SK-N-SH (cell line): ENCODE measurements around the gene ABCG1. TPM values are rescaled to one million over a fixed set of nuclear protein-coding genes. Genes with fewer than 3 reads are reported as not detected.

ENCODE experiments used
- CTCF ChIA-PET: fragments of 300-600, 350-600 bp; formaldehyde crosslinking; extraction: SDS; loops from one replicate; lab custom pipeline; 2021; lab: Yijun Ruan, JAX
- POLR2A ChIA-PET: fragments of 350-600 bp; sonication (Branson Sonifier 250); formaldehyde crosslinking; extraction: SDS; loops from one replicate; lab custom pipeline; 2020; ENCODE audit warnings: antibody characterized with exemption, inconsistent platforms; lab: Yijun Ruan, JAX
- DNase-seq: peaks from one replicate; pipeline ENCODE4 v3.0.0; 2012
- H2AFZ ChIP-seq: fragments of 200-600 bp; sonication (generic); 2 replicates; pipeline ENCODE4 v1.8.1; 2016; ENCODE audit warnings: antibody characterized with exemption, mild to moderate bottlenecking, low read depth
- H3F3A ChIP-seq: fragments of 200-600 bp; sonication (generic); replicated peaks from 2 replicates; pipeline ENCODE3; 2016; ENCODE audit warnings: antibody characterized with exemption, mild to moderate bottlenecking; ENCODE audit not compliant: insufficient read depth
- H3K27ac ChIP-seq, 2 experiments: fragments of 200-500 bp in 1 of 2; fragments of 200-600 bp in 1 of 2; sonication (Bioruptor generic) in 1 of 2; sonication (generic), shearing (Covaris generic) in 1 of 2; 2 replicates each; pipeline versions ENCODE4 v1.5.1 to v1.6.1; 2014 to 2016; ENCODE audit warnings: low read depth in 2 of 2, inconsistent platforms in 1 of 2, low read length in 1 of 2, mild to moderate bottlenecking in 1 of 2, mixed read lengths in 1 of 2
- H3K27me3 ChIP-seq: fragments of 200-600 bp; sonication (generic), shearing (Covaris generic); 2 replicates; pipeline ENCODE4 v1.6.1; 2016; ENCODE audit warnings: mixed run types; ENCODE audit not compliant: insufficient read depth
- H3K36me3 ChIP-seq, 2 experiments: fragments of 200-500 bp in 1 of 2; fragments of 200-600 bp in 1 of 2; sonication (Bioruptor generic) in 1 of 2; sonication (generic) in 1 of 2; replicated peaks in 1 of 2; 2 replicates each; pipeline versions ENCODE3 to v1.5.1; 2014 to 2016; ENCODE audit warnings: low read length in 1 of 2, mild to moderate bottlenecking in 1 of 2; ENCODE audit not compliant: insufficient read depth in 2 of 2, control insufficient read depth in 1 of 2
- H3K4me1 ChIP-seq, 2 experiments: fragments of 200-500 bp in 1 of 2; fragments of 200-600 bp in 1 of 2; sonication (Bioruptor generic) in 1 of 2; sonication (generic), shearing (Covaris generic) in 1 of 2; 2 replicates each; pipeline versions ENCODE4 v1.5.1 to v1.6.1; 2014 to 2016; ENCODE audit warnings: low read depth in 1 of 2, low read length in 1 of 2, mixed run types in 1 of 2; ENCODE audit not compliant: insufficient read depth in 2 of 2, control insufficient read depth in 1 of 2
- H3K4me2 ChIP-seq: fragments of 200-600 bp; sonication (generic), shearing (Covaris generic); 2 replicates; pipeline ENCODE4 v1.6.1; 2017; ENCODE audit warnings: mixed run types
- H3K4me3 ChIP-seq, 2 experiments: fragments of 200-500 bp in 1 of 2; fragments of 200-600 bp in 1 of 2; sonication (Bioruptor generic) in 1 of 2; sonication (generic), shearing (Covaris generic) in 1 of 2; 2 replicates each; pipeline versions ENCODE4 v1.5.1 to v1.8.1; 2014 to 2016; ENCODE audit warnings: low read depth in 2 of 2, inconsistent platforms in 1 of 2, low read length in 1 of 2, mild to moderate bottlenecking in 1 of 2, mixed read lengths in 1 of 2, moderate library complexity in 1 of 2
- H3K79me2 ChIP-seq: fragments of 200-600 bp; sonication (generic); 2 replicates; pipeline ENCODE4 v1.8.1; 2017; ENCODE audit warnings: mild to moderate bottlenecking; ENCODE audit not compliant: insufficient read depth
- H3K9ac ChIP-seq: fragments of 200-600 bp; sonication (generic); 2 replicates; pipeline ENCODE4 v1.6.1; 2017; ENCODE audit warnings: mixed run types
- H3K9me2 ChIP-seq: fragments of 200-600 bp; sonication (generic); 2 replicates; pipeline ENCODE4 v1.6.1; 2017; ENCODE audit warnings: mixed run types
- H3K9me3 ChIP-seq: fragments of 200-600 bp; sonication (generic); 2 replicates; pipeline ENCODE4 v1.6.1; 2017; ENCODE audit warnings: mixed run types, mild to moderate bottlenecking, moderate library complexity
- H4K20me1 ChIP-seq: fragments of 200-600 bp; sonication (generic); 2 replicates; pipeline ENCODE4 v1.6.1; 2017; ENCODE audit warnings: mild to moderate bottlenecking, mixed run types; ENCODE audit not compliant: insufficient read depth
- ELF1 ChIP-seq: IDR thresholded peaks from 2 replicates; pipeline ENCODE4 v1.4.0; 2012
- EP300 ChIP-seq, 2 experiments: IDR thresholded peaks; 2 replicates each; pipeline versions ENCODE4 v1.4.0 to v1.6.1; 2012; ENCODE audit warnings: borderline replicate concordance in 1 of 2, low read depth in 1 of 2, low read length in 1 of 2
- FOXM1 ChIP-seq: IDR thresholded peaks from 2 replicates; pipeline ENCODE4 v1.4.0; 2012; ENCODE audit warnings: low read depth, mild to moderate bottlenecking
- GATA2 ChIP-seq: sonication (generic); formaldehyde crosslinking; IDR thresholded peaks from 2 replicates; pipeline ENCODE4 v1.5.0; 2020; ENCODE audit warnings: mild to moderate bottlenecking, missing genetic modification reagents
- JUND ChIP-seq: IDR thresholded peaks from 2 replicates; pipeline ENCODE4 v1.4.0; 2012
- NFIC ChIP-seq: IDR thresholded peaks from 2 replicates; pipeline ENCODE4 v1.4.0; 2012; ENCODE audit warnings: borderline replicate concordance
- RCOR1 ChIP-seq: fragments of 150-350 bp; IDR thresholded peaks from 2 replicates; pipeline ENCODE4 v1.6.1; 2017; ENCODE audit warnings: antibody characterized with exemption, low read length
- RFX5 ChIP-seq: IDR thresholded peaks from 2 replicates; pipeline ENCODE4 v1.6.1; 2012; ENCODE audit warnings: mild to moderate bottlenecking, improper control_type of control experiment, low read length
- USF1 ChIP-seq: IDR thresholded peaks from 2 replicates; pipeline ENCODE4 v1.4.0; 2012; ENCODE audit warnings: low read depth, borderline replicate concordance
- WGBS: methylation state at CpG from one replicate; pipeline ENCODE4 v1.1.6; 2017; ENCODE audit warnings: low lambda C conversion rate; 5-methylcytosine and 5-hydroxymethylcytosine counted together
- polyA plus RNA-seq, 3 experiments: library from polyadenylated mRNA; depleted of rRNA; stranded (reverse); fragments of >200 nt; gene quantifications; 2 replicates each; pipeline ENCODE4 v1.2.3, GENCODE V29; 2012
- TF ChIP-seq, protein P1 (sequence below): IDR thresholded peaks from 2 replicates; pipeline ENCODE4 v1.4.0; 2012; ENCODE audit warnings: low read depth, borderline replicate concordance
- TF ChIP-seq, protein P2 (sequence below): fragments of 150-350 bp; IDR thresholded peaks from 2 replicates; pipeline ENCODE4 v1.6.1; 2016; ENCODE audit warnings: mild to moderate bottlenecking, low read depth, low read length

The ABCG1 gene
- polyA plus RNA-seq, 1 of the 3 experiments (the other 2 are of a cell fraction) = 0.07 TPM

DNA sequence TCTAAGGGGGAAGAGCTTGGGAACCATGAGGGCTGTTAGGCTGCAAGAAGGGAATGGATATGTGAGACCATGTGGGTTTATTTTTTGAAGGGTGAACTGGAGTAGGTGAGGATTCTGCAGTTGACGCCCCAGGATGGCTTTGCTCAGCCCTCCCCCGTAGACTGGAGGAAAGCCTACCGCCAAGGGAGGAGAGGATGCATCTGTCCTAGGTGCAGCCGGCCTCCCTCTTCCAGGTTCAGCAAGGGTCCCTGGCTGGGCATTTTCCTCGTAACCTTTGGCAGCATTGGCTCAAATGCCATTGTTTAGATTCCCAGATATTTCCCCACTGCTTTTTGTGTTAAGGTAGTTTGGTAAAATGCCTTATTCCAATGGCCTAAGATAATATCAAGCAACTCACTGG, 79.7 kb downstream of the ABCG1 start:
- TF ChIP-seq, protein P1, sequence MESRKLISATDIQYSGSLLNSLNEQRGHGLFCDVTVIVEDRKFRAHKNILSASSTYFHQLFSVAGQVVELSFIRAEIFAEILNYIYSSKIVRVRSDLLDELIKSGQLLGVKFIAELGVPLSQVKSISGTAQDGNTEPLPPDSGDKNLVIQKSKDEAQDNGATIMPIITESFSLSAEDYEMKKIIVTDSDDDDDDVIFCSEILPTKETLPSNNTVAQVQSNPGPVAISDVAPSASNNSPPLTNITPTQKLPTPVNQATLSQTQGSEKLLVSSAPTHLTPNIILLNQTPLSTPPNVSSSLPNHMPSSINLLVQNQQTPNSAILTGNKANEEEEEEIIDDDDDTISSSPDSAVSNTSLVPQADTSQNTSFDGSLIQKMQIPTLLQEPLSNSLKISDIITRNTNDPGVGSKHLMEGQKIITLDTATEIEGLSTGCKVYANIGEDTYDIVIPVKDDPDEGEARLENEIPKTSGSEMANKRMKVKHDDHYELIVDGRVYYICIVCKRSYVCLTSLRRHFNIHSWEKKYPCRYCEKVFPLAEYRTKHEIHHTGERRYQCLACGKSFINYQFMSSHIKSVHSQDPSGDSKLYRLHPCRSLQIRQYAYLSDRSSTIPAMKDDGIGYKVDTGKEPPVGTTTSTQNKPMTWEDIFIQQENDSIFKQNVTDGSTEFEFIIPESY = no peak
- TF ChIP-seq ELF1 = no peak
- TF ChIP-seq, all 33 proteins: peak for 0
- no peaks in the 10 kb centered on the region for H3K9me3 ChIP-seq
- ChIA-PET POLR2A (no interaction called here), CTCF (interaction anchor here (3.0 kb wide), 1 partner anchor 12 kb away, joined by 10 read pairs; no protein-coding TSS in a partner anchor)
- no peak overlapping the region for H3K4me2 ChIP-seq
- no peaks in the 10 kb centered on the region for H3K36me3 ChIP-seq
- no peak for DNase-seq
- H2AFZ ChIP-seq = no peak overlapping the region
- H3K79me2 ChIP-seq = no peaks in the 10 kb centered on the region
- no peaks in the 10 kb centered on the region for H4K20me1 ChIP-seq
- H3K27me3 ChIP-seq = no peaks in the 10 kb centered on the region
- no peaks in the 10 kb centered on the region for H3F3A ChIP-seq
- no peak overlapping the region for H3K4me3 ChIP-seq
- H3K9me2 ChIP-seq = no peaks in the 10 kb centered on the region
- WGBS = 58% methylated on average over 4 of the region's 5 CpGs
- no peak overlapping the region for H3K27ac ChIP-seq
- no peak overlapping the region for H3K9ac ChIP-seq
- peaks cover 0 to 9% of the 10 kb centered on the region in 2 experiments; a peak in 1 of 4 replicates for H3K4me1 ChIP-seq

DNA sequence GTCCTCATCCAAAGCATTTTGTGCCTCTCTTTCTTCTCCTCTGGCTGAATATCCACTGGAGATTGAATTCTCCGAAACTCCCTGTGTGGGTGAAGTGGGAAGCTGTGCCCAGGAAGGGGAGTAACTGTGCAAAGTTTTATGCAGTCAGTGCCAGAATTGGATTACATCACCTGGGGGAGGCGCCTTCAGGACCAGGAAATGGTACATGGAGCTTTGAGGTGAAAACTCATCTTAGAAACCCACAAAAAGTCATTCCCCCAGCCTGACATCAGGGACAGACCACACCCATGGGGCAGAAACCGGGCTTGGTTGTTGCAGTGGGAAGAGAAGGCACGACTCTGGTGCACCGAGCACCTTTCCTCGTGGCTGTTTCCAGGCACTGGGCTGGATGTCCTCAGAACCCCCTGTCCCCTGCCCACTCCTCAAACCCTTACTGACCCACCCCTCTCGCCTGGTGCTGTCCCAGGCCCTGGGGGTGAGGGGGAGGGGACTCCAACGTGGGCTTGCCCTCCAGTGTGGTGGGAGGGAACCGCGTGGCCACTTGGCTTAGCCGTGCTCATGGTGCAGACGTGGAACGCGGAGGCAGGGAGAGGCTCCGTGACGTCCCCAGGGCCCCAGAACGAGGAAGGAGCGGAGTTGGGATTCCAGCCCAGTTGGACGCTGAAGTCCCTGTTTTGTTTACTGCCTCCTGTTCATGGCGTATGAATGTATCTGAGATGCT, 80.5 kb downstream of the ABCG1 start:
- Histone ChIP-seq H3K9me2 (no peaks in the 10 kb centered on the region), H3F3A (no peaks in the 10 kb centered on the region), H3K4me3 (no peak overlapping the region), H3K27me3 (no peaks in the 10 kb centered on the region)
- CTCF ChIA-PET = no interaction called here
- no peak for DNase-seq
- TF ChIP-seq FOXM1 = no peak
- TF ChIP-seq, protein P1 = no peak
- TF ChIP-seq NFIC = no peak
- TF ChIP-seq GATA2 (CRISPR knock-in tag) = no peak
- TF ChIP-seq EP300 (IDR thresholded peaks at IDR 0.05; ENCODE audit: borderline replicate concordance in 1 of 2, low read depth in 1 of 2, low read length in 1 of 2) = no peak
- TF ChIP-seq USF1 = no peak
- TF ChIP-seq JUND = no peak
- no peak for TF ChIP-seq RCOR1
- no peak for TF ChIP-seq RFX5
- TF ChIP-seq, protein P2, sequence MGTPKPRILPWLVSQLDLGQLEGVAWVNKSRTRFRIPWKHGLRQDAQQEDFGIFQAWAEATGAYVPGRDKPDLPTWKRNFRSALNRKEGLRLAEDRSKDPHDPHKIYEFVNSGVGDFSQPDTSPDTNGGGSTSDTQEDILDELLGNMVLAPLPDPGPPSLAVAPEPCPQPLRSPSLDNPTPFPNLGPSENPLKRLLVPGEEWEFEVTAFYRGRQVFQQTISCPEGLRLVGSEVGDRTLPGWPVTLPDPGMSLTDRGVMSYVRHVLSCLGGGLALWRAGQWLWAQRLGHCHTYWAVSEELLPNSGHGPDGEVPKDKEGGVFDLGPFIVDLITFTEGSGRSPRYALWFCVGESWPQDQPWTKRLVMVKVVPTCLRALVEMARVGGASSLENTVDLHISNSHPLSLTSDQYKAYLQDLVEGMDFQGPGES = no peak
- TF ChIP-seq, all 33 proteins: peak for 0
- peaks cover 0 to 9% of the 10 kb centered on the region in 2 experiments; a peak in 1 of 4 replicates for H3K4me1 ChIP-seq
- no peaks in the 10 kb centered on the region for H3K36me3 ChIP-seq
- H4K20me1 ChIP-seq = no peaks in the 10 kb centered on the region
- POLR2A ChIA-PET = no interaction called here
- no peak overlapping the region for H3K27ac ChIP-seq
- no peak overlapping the region for H3K9ac ChIP-seq
- H3K4me2 ChIP-seq = no peak overlapping the region
- 56% methylated on average over 15 of the region's 20 CpGs for WGBS
- H3K79me2 ChIP-seq = no peaks in the 10 kb centered on the region
- no peak overlapping the region for H2AFZ ChIP-seq
- no peaks in the 10 kb centered on the region for H3K9me3 ChIP-seq
